GM06990 (cell line): ENCODE data around the gene TMC5.
"Not testable (repeated sequence)": the region's sequence is repeated elsewhere in the genome, so short reads cannot be mapped to it uniquely, and the experiment has no call there.

ENCODE experiments used
- DNase-seq: peaks from one replicate; pipeline ENCODE4 v3.0.0-alpha.2; 2011; ENCODE audit not compliant: insufficient read length; ENCODE audit errors: extremely low read depth
- H3K27me3 ChIP-seq: replicated peaks from 2 replicates; pipeline ENCODE4 v1.6.0; 2011; ENCODE audit warnings: low read length; ENCODE audit not compliant: control insufficient read depth, insufficient read depth
- H3K36me3 ChIP-seq: 2 replicates; pipeline ENCODE4 v1.5.1; 2011; ENCODE audit warnings: low read length; ENCODE audit not compliant: control insufficient read depth, insufficient read depth
- H3K4me3 ChIP-seq: replicated peaks from 2 replicates; pipeline ENCODE4 v1.5.1; 2011; ENCODE audit warnings: low read depth, mild to moderate bottlenecking, control low read depth, low read length
- TF ChIP-seq, protein P1 (sequence below): IDR thresholded peaks from 2 replicates; pipeline ENCODE4 v1.5.1; 2011; ENCODE audit warnings: low read length, control low read depth, mild to moderate bottlenecking, inconsistent platforms; ENCODE audit not compliant: insufficient read depth, poor library complexity, severe bottlenecking

Gene TMC5

DNA sequence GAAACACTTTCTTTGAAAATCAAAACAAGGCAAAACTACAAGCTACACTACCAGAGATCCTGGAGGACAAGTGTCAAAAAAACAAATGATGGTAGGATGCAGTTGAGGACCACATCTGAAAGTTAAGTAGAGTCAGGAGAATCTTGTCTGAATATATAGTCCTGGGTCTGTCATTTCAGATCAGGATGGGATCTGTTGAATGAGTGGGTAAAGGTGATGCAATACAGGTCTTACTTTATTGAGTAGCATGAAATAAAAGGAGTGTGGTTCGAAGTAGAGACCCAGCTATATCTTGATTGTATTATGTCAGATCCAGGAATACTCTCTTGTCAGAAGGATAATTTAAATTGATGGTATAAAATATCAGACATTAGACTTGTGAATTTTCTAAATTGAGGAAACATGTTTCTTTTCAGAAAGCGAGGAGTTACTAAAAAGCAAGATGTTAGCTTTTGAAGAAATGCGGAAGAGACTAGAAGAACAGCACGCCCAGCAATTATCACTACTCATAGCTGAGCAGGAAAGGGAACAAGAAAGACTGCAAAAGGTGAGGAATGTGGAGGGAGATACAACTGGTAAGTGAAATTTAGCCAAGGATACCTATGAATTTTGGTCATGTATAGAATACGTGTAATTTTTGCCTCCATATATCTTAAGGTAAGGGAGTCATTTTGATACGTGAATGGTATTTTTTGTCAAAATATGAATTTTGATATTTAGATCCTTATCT lies 122.7 kb downstream of the TMC5 start:
- TF ChIP-seq, protein P1, sequence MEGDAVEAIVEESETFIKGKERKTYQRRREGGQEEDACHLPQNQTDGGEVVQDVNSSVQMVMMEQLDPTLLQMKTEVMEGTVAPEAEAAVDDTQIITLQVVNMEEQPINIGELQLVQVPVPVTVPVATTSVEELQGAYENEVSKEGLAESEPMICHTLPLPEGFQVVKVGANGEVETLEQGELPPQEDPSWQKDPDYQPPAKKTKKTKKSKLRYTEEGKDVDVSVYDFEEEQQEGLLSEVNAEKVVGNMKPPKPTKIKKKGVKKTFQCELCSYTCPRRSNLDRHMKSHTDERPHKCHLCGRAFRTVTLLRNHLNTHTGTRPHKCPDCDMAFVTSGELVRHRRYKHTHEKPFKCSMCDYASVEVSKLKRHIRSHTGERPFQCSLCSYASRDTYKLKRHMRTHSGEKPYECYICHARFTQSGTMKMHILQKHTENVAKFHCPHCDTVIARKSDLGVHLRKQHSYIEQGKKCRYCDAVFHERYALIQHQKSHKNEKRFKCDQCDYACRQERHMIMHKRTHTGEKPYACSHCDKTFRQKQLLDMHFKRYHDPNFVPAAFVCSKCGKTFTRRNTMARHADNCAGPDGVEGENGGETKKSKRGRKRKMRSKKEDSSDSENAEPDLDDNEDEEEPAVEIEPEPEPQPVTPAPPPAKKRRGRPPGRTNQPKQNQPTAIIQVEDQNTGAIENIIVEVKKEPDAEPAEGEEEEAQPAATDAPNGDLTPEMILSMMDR, result no peak
- no peak for DNase-seq
- H3K27me3 ChIP-seq, result no peaks in the 10 kb centered on the region
- H3K4me3 ChIP-seq, result no peak overlapping the region
- H3K36me3 ChIP-seq, result peaks cover 6% of the 10 kb centered on the region

GRCh38 chr16:19542138-19542821 lies 124.6 kb downstream of the TMC5 start:
- H3K27me3 ChIP-seq, result no peaks in the 10 kb centered on the region
- DNase-seq, result no peak
- H3K4me3 ChIP-seq, result no peak overlapping the region
- TF ChIP-seq, protein P1, result no peak
- peaks cover 4% of the 10 kb centered on the region for H3K36me3 ChIP-seq

GRCh38 chr16:19543278-19543996 lies 125.8 kb downstream of the TMC5 start:
- not testable (repeated sequence) for DNase-seq, H3K36me3 ChIP-seq, H3K4me3 ChIP-seq

GRCh38 chr16:19548144-19548543 lies 130.5 kb downstream of the TMC5 start:
- no peak for DNase-seq
- no peaks in the 10 kb centered on the region; the same call in none of the 2 replicates for H3K36me3 ChIP-seq
- no peaks in the 10 kb centered on the region for H3K27me3 ChIP-seq
- no peak overlapping the region for H3K4me3 ChIP-seq
- TF ChIP-seq, protein P1, result no peak

More at GRCh38 chr16:19543278-19543996, 125.8 kb downstream of the TMC5 start:
- H3K27me3 ChIP-seq, result not testable (repeated sequence)
